ENCODE data around the gene CTSZ.

GRCh38 chr20:59046862-59047261 is 39.8 kb upstream of the CTSZ start:
- TF ChIP-seq CTCF (IDR thresholded peaks at IDR 0.05) (no peak), EP300 (IDR thresholded peaks at IDR 0.05) (no peak)
